GM21528 (cell line): Measurements from ENCODE around the gene RNF220.
"Not testable (repeated sequence)": the region's sequence is repeated elsewhere in the genome, so short reads cannot be mapped to it uniquely, and the experiment has no call there.

Experiments used
- ATAC-seq: cut with Tn5 transposase; IDR thresholded peaks from one replicate; pipeline ENCODE4 v1.9.1; 2021; ENCODE audit warnings: mild to moderate bottlenecking, moderate library complexity; ENCODE audit not compliant: unreplicated experiment, low FRiP score

The RNF220 gene

DNA sequence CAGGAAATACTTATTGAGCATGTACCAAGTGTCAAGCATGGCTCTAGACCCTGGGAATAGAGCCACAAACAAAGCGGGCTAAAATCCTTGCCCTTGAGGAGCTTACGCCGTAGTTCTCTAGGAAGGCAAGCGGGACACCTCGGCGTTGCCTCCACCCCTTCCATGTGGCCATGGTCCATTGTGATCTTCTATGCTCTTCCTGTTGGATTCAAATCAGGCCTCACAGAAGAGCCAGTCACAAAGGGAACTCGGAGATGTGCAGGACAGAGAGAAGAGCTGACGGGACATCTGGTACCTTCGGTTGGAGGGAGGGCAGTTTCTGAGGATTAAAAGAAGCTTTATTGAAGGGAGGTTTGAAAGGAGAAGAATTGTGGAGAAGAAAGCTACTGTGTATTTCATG is 139.9 kb downstream of the RNF220 start:
- ATAC-seq, result no peak

GRCh38 chr1:44545961-44546360 is 140.9 kb downstream of the RNF220 start:
- ATAC-seq, result no peak

DNA sequence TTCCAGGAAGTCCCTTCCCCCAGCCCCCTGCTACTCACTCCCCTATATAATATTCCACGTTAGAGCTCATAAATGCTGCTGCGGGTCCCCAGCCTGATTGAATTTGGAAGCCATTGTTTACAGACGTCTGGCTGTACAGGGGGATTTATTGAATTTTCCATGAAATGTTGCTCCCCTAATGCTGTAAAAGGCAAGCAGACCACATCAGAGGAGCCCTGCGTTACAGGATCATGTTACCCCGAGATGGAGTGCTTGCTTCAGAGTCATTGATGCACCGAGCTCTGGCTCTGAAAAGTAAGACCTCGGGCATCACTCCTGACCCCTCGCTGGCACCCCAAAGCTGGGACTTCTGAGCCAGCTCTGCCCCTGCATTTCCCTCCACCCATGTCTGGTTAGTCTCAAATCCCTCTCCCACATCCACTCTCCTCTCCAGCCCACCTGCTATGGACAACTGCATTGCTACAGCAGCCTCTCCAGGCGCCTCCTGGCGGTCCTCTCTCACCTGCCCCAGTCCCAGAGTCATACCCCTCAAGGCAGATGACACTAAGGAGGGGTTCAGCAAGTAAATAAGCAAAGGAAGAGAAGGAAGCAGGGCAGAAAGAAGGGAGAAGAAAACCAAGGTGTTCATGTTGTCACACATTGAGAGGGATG is 141.5 kb downstream of the RNF220 start:
- no peak for ATAC-seq

DNA sequence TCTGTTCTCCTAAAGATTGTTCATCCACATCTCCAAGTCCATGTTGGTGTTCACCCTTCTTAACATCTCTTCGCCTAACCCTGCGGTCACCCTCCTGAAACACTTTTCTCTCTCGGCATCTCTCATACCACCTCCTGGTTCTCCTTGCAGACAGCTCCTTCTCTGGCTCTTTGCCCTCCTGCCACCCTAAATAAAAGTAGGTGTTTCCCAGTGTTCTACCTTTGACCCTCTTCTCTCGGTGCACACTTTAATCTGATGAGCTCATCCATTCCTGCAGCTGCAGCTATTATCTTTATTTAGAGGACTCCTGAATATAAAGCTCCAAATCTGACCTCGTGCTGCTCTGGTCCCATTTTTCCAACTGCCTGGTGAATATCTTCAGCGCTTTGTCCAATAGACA is 142.3 kb downstream of the RNF220 start:
- no peak for ATAC-seq

DNA sequence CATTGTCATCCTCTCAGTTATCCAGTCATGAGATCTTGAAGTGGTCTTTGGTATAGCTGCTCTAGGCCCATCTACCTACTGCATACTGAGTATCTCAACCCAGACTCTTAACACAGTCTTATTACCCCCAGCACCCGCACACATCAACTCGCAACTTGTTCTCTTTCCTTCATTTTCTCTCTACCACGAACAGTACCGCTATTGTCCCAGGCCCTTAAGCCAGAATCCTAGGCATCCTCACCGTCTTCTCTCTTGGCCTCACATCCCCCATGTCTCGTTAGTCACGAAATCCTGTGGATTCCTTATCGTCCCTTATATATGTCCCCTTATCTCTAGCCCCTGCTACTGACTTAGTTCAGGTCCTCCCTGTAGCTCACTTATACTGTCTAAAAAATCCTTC is 142.8 kb downstream of the RNF220 start:
- no peak for ATAC-seq

DNA sequence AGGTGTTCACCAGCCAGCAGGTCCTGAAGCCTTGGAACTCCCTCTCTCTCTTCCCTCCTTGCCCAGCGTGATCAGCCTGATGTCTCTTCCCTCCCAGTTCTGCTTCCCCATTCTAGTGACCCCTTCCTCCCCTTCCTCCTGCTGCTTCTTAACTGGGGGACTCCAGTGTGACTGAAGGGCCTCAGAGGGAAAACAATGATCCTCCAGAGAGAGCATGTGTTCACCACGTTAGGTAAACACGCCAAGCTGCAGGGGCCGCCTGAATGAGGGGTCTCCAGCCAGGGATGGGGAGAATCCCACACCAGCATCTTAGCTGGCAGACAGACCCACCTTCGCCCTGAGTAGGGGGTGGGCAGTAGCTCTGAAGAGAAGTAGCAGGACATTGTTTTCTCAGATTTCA is 144.5 kb downstream of the RNF220 start:
- no peak for ATAC-seq

- ATAC-seq, result no peak
Observed at GRCh38 chr1:44553127-44553758, 148.2 kb downstream of the RNF220 start.

- no peak for ATAC-seq
Observed at GRCh38 chr1:44553771-44554170, 148.7 kb downstream of the RNF220 start.

- ATAC-seq, result no peak
Observed at GRCh38 chr1:44554706-44555105, 149.7 kb downstream of the RNF220 start.

- no peak for ATAC-seq
Observed at GRCh38 chr1:44557778-44558177, 152.7 kb downstream of the RNF220 start.

DNA sequence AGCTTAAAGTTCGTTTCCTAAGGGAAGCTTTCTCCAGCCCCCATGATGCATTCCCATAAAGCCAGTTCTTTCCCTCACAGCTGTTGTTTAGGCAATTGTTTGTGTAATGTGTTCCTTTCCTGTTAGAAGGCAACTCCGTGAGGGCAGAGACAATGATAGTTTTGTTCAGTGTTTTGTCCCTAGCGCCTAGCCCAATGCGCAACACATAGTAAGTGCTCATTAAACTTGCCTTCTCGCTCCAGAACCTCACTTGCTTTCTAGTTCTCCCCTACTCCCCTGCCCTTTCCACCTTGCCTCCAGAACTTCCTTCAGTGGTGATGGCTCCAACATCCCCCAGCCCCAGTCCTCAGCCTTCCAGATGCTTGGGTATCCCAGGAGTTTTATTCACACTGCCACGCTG is 153.8 kb downstream of the RNF220 start:
- ATAC-seq, result no peak

- ATAC-seq, result no peak
Observed at GRCh38 chr1:44559330-44559729, 154.3 kb downstream of the RNF220 start.

DNA sequence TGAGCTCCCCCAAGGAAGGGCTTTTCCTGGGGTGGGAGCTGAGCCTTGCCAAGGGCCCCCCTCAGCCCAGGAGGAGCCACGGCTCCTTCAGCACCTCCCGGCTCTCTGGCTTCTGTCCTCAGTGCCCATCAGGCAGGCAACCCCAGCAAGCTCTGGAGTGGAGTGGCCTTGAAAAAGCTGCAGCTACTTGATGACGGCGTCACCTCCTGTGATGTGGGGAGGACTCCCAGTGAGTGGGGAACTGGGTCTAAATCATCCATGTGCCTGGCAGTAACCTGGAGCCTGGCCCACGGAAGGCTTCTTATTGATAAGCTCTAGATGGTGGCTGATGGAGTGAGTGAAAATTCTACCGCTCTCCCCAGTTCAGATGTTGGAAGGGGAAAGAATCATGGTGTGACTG is 154.9 kb downstream of the RNF220 start:
- no peak for ATAC-seq

GRCh38 chr1:44560696-44561095 is 155.6 kb downstream of the RNF220 start:
- ATAC-seq, result not testable (repeated sequence)

GRCh38 chr1:44565259-44565750 is 160.2 kb downstream of the RNF220 start:
- no peak for ATAC-seq

DNA sequence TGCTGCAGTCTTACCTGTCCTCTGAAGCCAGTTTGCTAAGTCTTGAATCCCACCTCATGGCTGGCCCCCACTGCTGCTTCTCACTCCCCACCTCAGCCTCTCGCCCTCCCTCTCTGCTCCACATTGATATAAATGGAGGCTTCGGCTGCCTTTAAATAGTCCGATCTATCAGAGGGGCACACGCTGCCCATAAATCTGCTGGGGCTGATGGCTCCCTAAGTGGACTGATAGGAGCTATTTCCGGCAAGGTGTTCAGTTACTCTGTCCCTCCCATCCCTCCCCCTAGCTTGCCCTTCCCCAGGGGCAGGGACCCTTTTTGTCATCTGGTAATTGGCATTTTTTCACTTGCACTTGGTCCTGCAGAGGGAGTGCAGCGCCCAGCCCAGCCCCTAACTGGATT is 160.8 kb downstream of the RNF220 start:
- ATAC-seq, result no peak

GRCh38 chr1:44566281-44567046 is 161.4 kb downstream of the RNF220 start:
- ATAC-seq, result no peak

DNA sequence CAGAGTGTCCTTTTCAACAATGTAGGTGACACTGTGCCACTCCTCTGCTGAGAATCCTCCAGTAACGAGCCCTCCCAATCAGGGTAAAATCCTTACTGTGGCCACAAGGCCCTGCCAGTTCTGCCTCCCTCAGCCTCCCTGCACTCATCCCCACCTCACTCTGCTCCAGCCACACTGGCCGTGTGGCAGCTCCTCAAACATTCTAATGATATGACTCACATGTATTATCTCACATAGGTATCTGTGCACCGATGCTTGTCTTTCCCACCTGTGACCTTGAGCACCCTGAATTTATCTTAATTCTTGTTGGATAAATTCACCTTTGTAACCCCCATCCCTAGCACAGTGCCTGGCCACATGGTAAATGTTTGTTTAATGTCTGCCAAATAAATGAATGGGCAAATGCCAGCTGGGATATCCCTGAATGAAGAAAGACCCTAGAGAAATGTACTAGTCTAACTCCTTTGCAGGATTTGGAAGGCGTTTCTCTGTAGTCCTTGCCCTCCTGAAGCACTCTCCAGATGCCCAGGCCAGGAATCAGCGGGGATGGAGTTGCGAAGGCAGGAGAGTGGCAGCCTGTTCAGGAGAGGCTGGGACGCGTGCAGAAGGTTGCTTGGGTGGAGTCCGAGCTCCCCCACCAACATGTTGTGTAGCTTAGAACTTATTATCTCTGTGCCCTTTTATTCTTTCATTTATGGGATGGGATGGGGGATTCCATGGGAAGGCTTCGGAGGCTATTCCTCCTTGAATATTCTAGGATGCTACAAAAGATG is 163.3 kb downstream of the RNF220 start:
- no peak for ATAC-seq

DNA sequence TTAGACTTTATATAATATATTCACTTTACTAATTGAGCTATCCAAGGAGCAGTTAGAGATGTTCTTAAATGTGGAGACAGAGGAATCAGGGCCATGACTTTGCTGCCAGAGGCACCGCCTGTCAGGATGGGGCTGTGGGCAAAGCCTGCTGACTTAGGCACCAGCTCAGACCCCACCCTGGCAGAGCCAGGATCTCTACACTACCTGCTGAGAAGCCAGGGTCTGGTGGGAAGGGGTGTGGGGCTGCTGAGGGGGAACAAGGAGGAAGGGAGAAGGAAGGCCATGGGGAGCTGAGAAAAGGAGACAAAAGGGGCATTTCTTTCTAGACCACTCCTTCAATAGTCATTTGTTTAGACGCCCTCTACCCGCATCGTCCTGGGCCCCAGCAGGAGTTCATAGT is 164.4 kb downstream of the RNF220 start:
- no peak for ATAC-seq

GRCh38 chr1:44571712-44572571 is 166.9 kb downstream of the RNF220 start:
- ATAC-seq, result no peak
